GM21381 (cell line): ENCODE data around the gene DMXL2.
"Not testable (repeated sequence)": the region's sequence is repeated elsewhere in the genome, so short reads cannot be mapped to it uniquely, and the experiment has no call there.

Source experiments
- ATAC-seq: cut with Tn5 transposase; IDR thresholded peaks from one replicate; pipeline ENCODE4 v1.9.1; 2021; ENCODE audit warnings: mild to moderate bottlenecking, moderate library complexity; ENCODE audit not compliant: unreplicated experiment

Gene DMXL2

GRCh38 chr15:51425517-51426040, 197.0 kb downstream of the DMXL2 start:
- ATAC-seq = no peak

- no peak for ATAC-seq
Measured at GRCh38 chr15:51424780-51425179, 197.8 kb downstream of the DMXL2 start.

GRCh38 chr15:51423040-51423439, 199.5 kb downstream of the DMXL2 start:
- ATAC-seq = not testable (repeated sequence)

GRCh38 chr15:51416129-51416528, 206.4 kb downstream of the DMXL2 start:
- ATAC-seq = no peak

GRCh38 chr15:51414256-51414860, 208.2 kb downstream of the DMXL2 start:
- ATAC-seq = no peak

- ATAC-seq = no peak
Measured at GRCh38 chr15:51405693-51406523, 216.7 kb downstream of the DMXL2 start.

GRCh38 chr15:51403946-51404695, 218.4 kb downstream of the DMXL2 start:
- no peak for ATAC-seq

GRCh38 chr15:51403072-51403878, 219.3 kb downstream of the DMXL2 start:
- no peak for ATAC-seq

- no peak for ATAC-seq
Measured at GRCh38 chr15:51401872-51402517, 220.6 kb downstream of the DMXL2 start.

- ATAC-seq = no peak
Measured at GRCh38 chr15:51401051-51401780, 221.4 kb downstream of the DMXL2 start.

- no peak for ATAC-seq
Measured at GRCh38 chr15:51398626-51399025, 223.9 kb downstream of the DMXL2 start.
